H1 (cell line): Measurements from ENCODE around the gene PTPRC. TPM values are rescaled to one million over a fixed set of nuclear protein-coding genes. Genes with fewer than 3 reads are reported as not detected.

Experiments used
- CTCF ChIA-PET: fragments of 300-600 bp; sonication (Branson Sonifier 250); formaldehyde crosslinking; loops from one replicate; lab custom pipeline; 2021; ENCODE audit not compliant: partially characterized antibody; lab: Charles Lee
- POLR2A ChIA-PET: fragments of 300-600 bp; sonication (Branson Sonifier 250); formaldehyde crosslinking; loops from one replicate; lab custom pipeline; 2021; ENCODE audit warnings: inconsistent platforms; ENCODE audit not compliant: partially characterized antibody; lab: Charles Lee
- DNase-seq, 2 experiments: peaks; one replicate each; pipeline versions ENCODE4 v3.0.0 to v3.0.0-alpha.2; 2010 to 2022; ENCODE audit warnings: low spot score in 2 of 2, low read depth in 1 of 2, mixed read lengths in 1 of 2
- FAIRE-seq: peaks from 2 replicates; lab custom pipeline; 2011; peaks lifted over from hg19 to GRCh38; lab: Jason Lieb, UNC
- H2AFZ ChIP-seq: 2 replicates; pipeline ENCODE4 v1.8.1; 2012; ENCODE audit warnings: low read length, inconsistent platforms
- H2AK5ac ChIP-seq: 2 replicates; pipeline ENCODE4 v1.6.1; 2013; ENCODE audit warnings: low read depth, low read length
- H2BK120ac ChIP-seq: replicated peaks from 2 replicates; pipeline ENCODE3; 2013; ENCODE audit warnings: low read depth, low read length, inconsistent platforms
- H2BK12ac ChIP-seq: 2 replicates; pipeline ENCODE4 v1.6.1; 2013; ENCODE audit warnings: low read depth, low read length
- H2BK15ac ChIP-seq: 2 replicates; pipeline ENCODE4 v1.6.1; 2013; ENCODE audit warnings: low read length
- H2BK20ac ChIP-seq: 2 replicates; pipeline ENCODE4 v1.6.1; 2013; ENCODE audit warnings: low read length
- H2BK5ac ChIP-seq: 2 replicates; pipeline ENCODE4 v1.6.1; 2013; ENCODE audit warnings: low read depth, low read length
- H3K14ac ChIP-seq: 2 replicates; pipeline ENCODE4 v1.6.1; 2013; ENCODE audit warnings: inconsistent platforms; ENCODE audit not compliant: insufficient read length
- H3K18ac ChIP-seq: 2 replicates; pipeline ENCODE4 v1.6.1; 2013; ENCODE audit warnings: low read length; ENCODE audit errors: extremely low read depth
- H3K23ac ChIP-seq: 2 replicates; pipeline ENCODE4 v1.6.1; 2013; ENCODE audit warnings: inconsistent platforms; ENCODE audit not compliant: insufficient read length
- H3K23me2 ChIP-seq: 2 replicates; pipeline ENCODE4 v1.6.1; 2013; ENCODE audit warnings: low read depth, low read length
- H3K27ac ChIP-seq: 2 replicates; pipeline ENCODE4 v1.6.1; 2011; ENCODE audit warnings: low read depth, low read length, inconsistent platforms
- H3K27me3 ChIP-seq, 4 experiments: replicated peaks in 1 of 4; 1 replicate in 1 of 4; 2 replicates in 3 of 4; pipeline versions ENCODE4 v1.6.1 to v1.8.1; 2011 to 2013; ENCODE audit warnings: low read length in 3 of 4, mild to moderate bottlenecking in 3 of 4, inconsistent platforms in 2 of 4, mixed read lengths in 2 of 4, moderate library complexity in 1 of 4; ENCODE audit not compliant: control insufficient read depth in 3 of 4, insufficient read depth in 3 of 4; ENCODE audit errors: extremely low read depth in 1 of 4
- H3K36me3 ChIP-seq, 4 experiments: 2 replicates each; pipeline versions ENCODE4 v1.6.1 to v1.8.1; 2011 to 2013; ENCODE audit warnings: mild to moderate bottlenecking in 4 of 4, low read length in 3 of 4, moderate library complexity in 2 of 4, control low read depth in 1 of 4, inconsistent platforms in 1 of 4; ENCODE audit not compliant: insufficient read depth in 4 of 4, control insufficient read depth in 2 of 4
- H3K4ac ChIP-seq: replicated peaks from 2 replicates; pipeline ENCODE3; 2013; ENCODE audit warnings: low read length, low read depth, mixed read lengths, inconsistent platforms; ENCODE audit not compliant: insufficient read length
- H3K4me1 ChIP-seq, 4 experiments: replicated peaks in 1 of 4; 1 replicate in 1 of 4; 2 replicates in 3 of 4; pipeline versions ENCODE4 v1.6.1 to v1.8.1; 2011 to 2013; ENCODE audit warnings: low read length in 3 of 4, inconsistent platforms in 2 of 4, mixed read lengths in 1 of 4; ENCODE audit not compliant: insufficient read depth in 4 of 4, control insufficient read depth in 3 of 4
- H3K4me2 ChIP-seq, 2 experiments: 2 replicates each; pipeline versions ENCODE4 v1.6.1 to v1.8.1; 2011 to 2013; ENCODE audit warnings: low read depth in 2 of 2, low read length in 2 of 2, control low read depth in 1 of 2, inconsistent platforms in 1 of 2, mild to moderate bottlenecking in 1 of 2; ENCODE audit not compliant: insufficient read depth in 1 of 2
- H3K4me3 ChIP-seq, 4 experiments: fragments of 200-600, 300-600 bp in 1 of 4; sonication (generic), shearing (Covaris generic), sonication (Bioruptor Twin) in 1 of 4; 2 replicates each; pipeline versions ENCODE4 v1.5.1 to v1.8.1; 2011 to 2016; ENCODE audit warnings: low read length in 4 of 4, low read depth in 3 of 4, control low read depth in 2 of 4, inconsistent platforms in 2 of 4, mild to moderate bottlenecking in 2 of 4, mixed read lengths in 1 of 4, moderate library complexity in 1 of 4; ENCODE audit not compliant: insufficient read depth in 2 of 4; ENCODE audit errors: extremely low read depth in 1 of 4
- H3K56ac ChIP-seq: replicated peaks from 2 replicates; pipeline ENCODE3; 2013; ENCODE audit warnings: low read depth, mild to moderate bottlenecking, mixed read lengths, low read length, inconsistent platforms; ENCODE audit not compliant: insufficient read length
- H3K79me1 ChIP-seq: 2 replicates; pipeline ENCODE4 v1.6.1; 2013; ENCODE audit warnings: low read depth, low read length, control low read depth
- H3K79me2 ChIP-seq, 2 experiments: 2 replicates each; pipeline versions ENCODE4 v1.6.1 to v1.8.1; 2012 to 2013; ENCODE audit warnings: low read length in 2 of 2, mild to moderate bottlenecking in 2 of 2, inconsistent platforms in 1 of 2; ENCODE audit not compliant: insufficient read depth in 2 of 2, control insufficient read depth in 1 of 2
- H3K9ac ChIP-seq, 4 experiments: replicated peaks in 1 of 4; 1 replicate in 1 of 4; 2 replicates in 3 of 4; pipeline versions ENCODE4 v1.6.1 to v1.8.1; 2011 to 2013; ENCODE audit warnings: low read depth in 3 of 4, low read length in 3 of 4, control low read depth in 2 of 4, mild to moderate bottlenecking in 2 of 4, moderate library complexity in 2 of 4, inconsistent platforms in 1 of 4; ENCODE audit errors: extremely low read depth in 1 of 4
- H3K9me3 ChIP-seq, 2 experiments: 2 replicates each; pipeline versions ENCODE4 v1.6.1 to v1.8.1; 2012 to 2013; ENCODE audit warnings: mild to moderate bottlenecking in 2 of 2, moderate library complexity in 2 of 2, control low read depth in 1 of 2, inconsistent platforms in 1 of 2, low read depth in 1 of 2, low read length in 1 of 2, mixed read lengths in 1 of 2; ENCODE audit not compliant: insufficient read depth in 2 of 2
- H4K20me1 ChIP-seq, 2 experiments: replicated peaks in 1 of 2; 2 replicates each; pipeline versions ENCODE3 to v1.8.1; 2011 to 2013; ENCODE audit warnings: inconsistent platforms in 2 of 2, low read length in 2 of 2, mild to moderate bottlenecking in 1 of 2; ENCODE audit not compliant: insufficient read depth in 2 of 2, control insufficient read depth in 1 of 2
- H4K5ac ChIP-seq: 2 replicates; pipeline ENCODE4 v1.6.1; 2013; ENCODE audit warnings: low read length, low read depth, mixed read lengths, inconsistent platforms; ENCODE audit not compliant: insufficient read length
- H4K8ac ChIP-seq: 2 replicates; pipeline ENCODE4 v1.8.0; 2013; ENCODE audit warnings: mild to moderate bottlenecking, moderate library complexity, low read length, inconsistent platforms; ENCODE audit not compliant: insufficient read depth; ENCODE audit errors: extremely low read depth
- H4K91ac ChIP-seq: replicated peaks from 2 replicates; pipeline ENCODE3; 2013; ENCODE audit warnings: low read length, mixed read lengths, inconsistent platforms; ENCODE audit not compliant: insufficient read length
- CHD1 ChIP-seq: IDR thresholded peaks from 2 replicates; pipeline ENCODE4 v1.6.1; 2012; ENCODE audit warnings: low read depth, low read length, improper control_type of control experiment
- CTBP2 ChIP-seq: IDR thresholded peaks from 2 replicates; pipeline ENCODE4 v1.7.0; 2011; ENCODE audit warnings: borderline replicate concordance, mild to moderate bottlenecking, moderate library complexity, mixed read lengths, low read length; ENCODE audit not compliant: insufficient read depth, insufficient read length
- EGR1 ChIP-seq: IDR thresholded peaks from 2 replicates; pipeline ENCODE4 v1.6.1; 2011; ENCODE audit warnings: low read depth, low read length, borderline replicate concordance
- FOSL1 ChIP-seq: IDR thresholded peaks from 2 replicates; pipeline ENCODE4 v1.6.1; 2011; ENCODE audit warnings: mild to moderate bottlenecking, low read depth, low read length, moderate library complexity; ENCODE audit not compliant: insufficient read depth
- GABPA ChIP-seq: IDR thresholded peaks from 2 replicates; pipeline ENCODE4 v1.6.1; 2011; ENCODE audit warnings: mild to moderate bottlenecking, low read length, moderate library complexity, borderline replicate concordance; ENCODE audit not compliant: insufficient read depth
- MAX ChIP-seq: IDR thresholded peaks from 2 replicates; pipeline ENCODE4 v1.6.1; 2012; ENCODE audit warnings: inconsistent platforms
- NANOG ChIP-seq: IDR thresholded peaks from 2 replicates; pipeline ENCODE4 v1.6.1; 2011; ENCODE audit warnings: low read length, low read depth, mild to moderate bottlenecking, inconsistent platforms; ENCODE audit not compliant: insufficient read depth, poor library complexity, severe bottlenecking
- PHF8 ChIP-seq: fragments of 200-600 bp; sonication (generic); conservative IDR thresholded peaks from 2 replicates; pipeline ENCODE4 v1.7.1; 2012; ENCODE audit warnings: low read depth, mild to moderate bottlenecking, inconsistent platforms, low read length, moderate library complexity
- RFX5 ChIP-seq: IDR thresholded peaks from 2 replicates; pipeline ENCODE4 v1.6.1; 2011; ENCODE audit warnings: low read depth, low read length, improper control_type of control experiment, borderline replicate concordance
- SRF ChIP-seq: IDR thresholded peaks from 2 replicates; pipeline ENCODE4 v1.6.1; 2011; ENCODE audit warnings: mild to moderate bottlenecking, low read depth, low read length, moderate library complexity
- TBP ChIP-seq: IDR thresholded peaks from 2 replicates; pipeline ENCODE4 v1.6.1; 2011; ENCODE audit warnings: low read depth, low read length, improper control_type of control experiment
- TEAD4 ChIP-seq: IDR thresholded peaks from 2 replicates; pipeline ENCODE4 v1.6.1; 2012; ENCODE audit warnings: low read depth, low read length, inconsistent platforms, mixed read lengths
- YY1 ChIP-seq: IDR thresholded peaks from 2 replicates; pipeline ENCODE4 v1.6.1; 2011; ENCODE audit warnings: low read depth, mild to moderate bottlenecking, low read length
- WGBS, 2 experiments: shearing (Covaris generic) in 1 of 2; methylation state at CpG; one replicate each; pipeline versions ENCODE4 v1.1.6 to v1.1.7; 2013 to 2015; ENCODE audit warnings: low lambda C conversion rate in 2 of 2, mixed read lengths in 2 of 2, inconsistent platforms in 1 of 2, low coverage in 1 of 2, missing lambda C conversion rate in 1 of 2; ENCODE audit not compliant: insufficient replicate concordance in 2 of 2, insufficient coverage in 1 of 2, insufficient read length in 1 of 2; ENCODE audit errors: extremely low coverage in 1 of 2, missing lambda C conversion rate in 1 of 2; 5-methylcytosine and 5-hydroxymethylcytosine counted together
- polyA plus RNA-seq, 7 experiments: library from polyadenylated mRNA; depleted of rRNA in 3 of 7; stranded (reverse) in 5 of 7; unstranded in 2 of 7; fragments of >200 nt in 5 of 7; fragments of 200-250 nt in 2 of 7; gene quantifications; 1 replicate in 5 of 7; 2 replicates in 1 of 7; 4 replicates in 1 of 7; pipeline versions ENCODE4 v1.2.1 to v1.2.3, GENCODE V29; 2011 to 2013; ENCODE audit warnings: missing spikeins in 2 of 7, mixed read lengths in 2 of 7
- total RNA-seq: library from RNA; stranded (reverse); fragmentation: NEBNext Ultra II Directional; extraction: Animal tissue kit (Norgen Biotek cat#: 25700); gene quantifications from 2 replicates; pipeline ENCODE4 v1.2.1, GENCODE V29; 2021

The PTPRC gene
- total and polyA plus RNA-seq, 2 of the 8 experiments (the other 6 are each of a cell fraction or from before 2014, with no cell fraction given): 0.05 TPM; not detected in 1

GRCh38 chr1:198622001-198622400, 16.8 kb upstream of the PTPRC start:
- no peak for FAIRE-seq
- no peak for TF ChIP-seq RFX5
- no peak for TF ChIP-seq PHF8
- TF ChIP-seq CHD1: no peak
- no peak for TF ChIP-seq TEAD4
- TF ChIP-seq GABPA: no peak
- TF ChIP-seq MAX: no peak
- no peak for TF ChIP-seq EGR1
- no peak for TF ChIP-seq CTBP2
- TF ChIP-seq NANOG: no peak
- TF ChIP-seq FOSL1: no peak
- no peak for TF ChIP-seq SRF
- TF ChIP-seq TBP: no peak
- TF ChIP-seq YY1: no peak

More at GRCh38 chr1:198622001-198622400, 16.8 kb upstream of the PTPRC start:
- no peak overlapping the region for H3K23ac ChIP-seq
- no peak overlapping the region for H3K4me3 ChIP-seq
- no peak overlapping the region for H3K14ac ChIP-seq
- H2AFZ ChIP-seq: no peak overlapping the region
- no peak overlapping the region for H3K56ac ChIP-seq
- H3K27me3 ChIP-seq: no peaks in the 10 kb centered on the region
- no peak overlapping the region for H3K18ac ChIP-seq
- no peak overlapping the region for H2BK5ac ChIP-seq
- H2BK15ac ChIP-seq: no peak overlapping the region
- no peaks in the 10 kb centered on the region for H4K20me1 ChIP-seq
- no peaks in the 10 kb centered on the region for H3K36me3 ChIP-seq
- H3K27ac ChIP-seq: no peak overlapping the region
- H2BK120ac ChIP-seq: no peak overlapping the region
- no peak overlapping the region for H2BK20ac ChIP-seq
- H3K4ac ChIP-seq: no peak overlapping the region
- H4K5ac ChIP-seq: no peak overlapping the region
- no peaks in the 10 kb centered on the region for H3K4me1 ChIP-seq
- H3K23me2 ChIP-seq: no peaks in the 10 kb centered on the region
- no peaks in the 10 kb centered on the region for H3K9me3 ChIP-seq
- no peak overlapping the region for H3K4me2 ChIP-seq
- H3K79me1 ChIP-seq: no peaks in the 10 kb centered on the region
- ChIA-PET POLR2A (no interaction called here), CTCF (interaction anchor here (1.4 kb wide), 1 partner anchor 154 kb away, joined by 3 read pairs; no protein-coding TSS in a partner anchor)
- no peaks in the 10 kb centered on the region for H3K79me2 ChIP-seq
- DNase-seq: no peak
- no peak overlapping the region for H3K9ac ChIP-seq
- no peak overlapping the region for H2BK12ac ChIP-seq
- no peak overlapping the region for H2AK5ac ChIP-seq
- no peak overlapping the region for H4K91ac ChIP-seq
- 87% methylated on average over 1 of the region's 1 CpG; no CpG with 5 or more reads in 1 of the 2 experiments for WGBS, 2 experiments
- H4K8ac ChIP-seq: no peak overlapping the region
